ENCODE results near the gene RGS12.

Gene RGS12

GRCh38 chr4:3310301-3311094 lies 17.7 kb downstream of the RGS12 start:
- no peak for DNase-seq (ENCODE audit: low spot score)

DNA sequence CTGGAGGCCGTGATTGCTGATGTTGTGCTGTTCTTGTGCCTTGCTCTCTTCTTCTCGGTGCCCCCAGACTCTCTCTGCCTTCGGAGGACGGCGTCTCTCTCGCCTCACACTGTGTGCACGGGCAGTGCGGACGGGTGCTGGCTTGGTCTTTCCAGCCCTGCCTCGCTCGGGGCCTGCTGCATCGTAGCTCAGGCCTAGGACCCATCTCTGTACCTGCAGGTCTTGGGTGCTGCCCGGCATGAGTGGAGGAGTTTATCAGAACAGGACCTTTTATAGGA lies 18.2 kb downstream of the RGS12 start:
- no peak for DNase-seq (ENCODE audit: low spot score)

DNA sequence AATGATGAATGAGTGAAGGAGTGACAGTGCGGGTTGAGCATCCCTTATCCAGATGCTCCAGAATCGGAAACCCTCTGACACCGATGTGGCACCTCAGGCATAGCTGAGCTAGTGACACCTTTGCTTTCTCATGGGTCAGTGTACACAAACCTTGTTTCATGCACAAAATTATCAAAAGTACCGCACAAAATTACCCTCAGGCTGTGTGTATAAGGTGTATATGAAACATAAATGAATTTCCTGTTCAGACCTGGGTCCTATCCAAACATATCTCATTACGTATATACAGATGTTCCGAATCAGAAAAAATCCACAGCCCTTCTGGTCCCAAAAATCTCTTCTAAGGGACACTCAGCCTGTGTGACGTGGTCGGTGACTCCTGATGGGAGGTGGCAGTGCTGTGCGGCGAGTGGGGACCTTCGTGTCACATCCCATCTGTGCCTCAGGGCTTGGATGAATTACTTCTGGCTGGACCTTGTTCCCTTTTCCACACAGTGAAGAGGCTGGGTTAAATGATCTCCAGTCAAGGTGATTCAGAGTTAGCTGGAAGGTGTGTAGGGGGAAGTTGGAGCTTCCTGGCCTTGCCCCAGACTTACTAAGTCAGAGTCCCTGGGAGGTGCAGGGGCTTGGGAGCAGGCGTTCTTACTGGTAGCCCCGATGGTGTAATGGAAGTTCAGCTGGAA lies 18.8 kb downstream of the RGS12 start:
- no peak for DNase-seq (ENCODE audit: low spot score)

DNA sequence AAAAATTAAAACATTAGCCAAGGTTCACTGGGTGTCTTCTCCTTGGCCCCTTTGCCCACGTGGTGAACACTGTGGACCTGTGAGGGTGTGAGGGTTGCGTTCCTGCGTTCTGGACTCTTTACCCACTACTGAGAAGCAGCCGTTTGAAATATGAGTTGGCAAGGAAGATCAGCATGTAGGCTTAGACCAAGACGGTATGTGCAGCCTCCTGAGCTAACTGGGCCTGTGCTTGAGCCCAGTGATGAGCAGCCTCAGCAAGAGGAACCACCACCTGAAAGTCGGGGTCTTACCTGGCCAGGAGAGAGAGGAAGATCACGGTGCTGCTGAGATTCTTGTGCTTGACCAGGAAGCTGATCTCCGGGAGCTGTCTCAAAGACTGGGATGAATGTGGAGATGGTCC lies 19.5 kb downstream of the RGS12 start:
- no peak for DNase-seq (ENCODE audit: low spot score)

- no peak for DNase-seq (ENCODE audit: low spot score)
Observed at GRCh38 chr4:3313139-3313538, 20.3 kb downstream of the RGS12 start.

DNA sequence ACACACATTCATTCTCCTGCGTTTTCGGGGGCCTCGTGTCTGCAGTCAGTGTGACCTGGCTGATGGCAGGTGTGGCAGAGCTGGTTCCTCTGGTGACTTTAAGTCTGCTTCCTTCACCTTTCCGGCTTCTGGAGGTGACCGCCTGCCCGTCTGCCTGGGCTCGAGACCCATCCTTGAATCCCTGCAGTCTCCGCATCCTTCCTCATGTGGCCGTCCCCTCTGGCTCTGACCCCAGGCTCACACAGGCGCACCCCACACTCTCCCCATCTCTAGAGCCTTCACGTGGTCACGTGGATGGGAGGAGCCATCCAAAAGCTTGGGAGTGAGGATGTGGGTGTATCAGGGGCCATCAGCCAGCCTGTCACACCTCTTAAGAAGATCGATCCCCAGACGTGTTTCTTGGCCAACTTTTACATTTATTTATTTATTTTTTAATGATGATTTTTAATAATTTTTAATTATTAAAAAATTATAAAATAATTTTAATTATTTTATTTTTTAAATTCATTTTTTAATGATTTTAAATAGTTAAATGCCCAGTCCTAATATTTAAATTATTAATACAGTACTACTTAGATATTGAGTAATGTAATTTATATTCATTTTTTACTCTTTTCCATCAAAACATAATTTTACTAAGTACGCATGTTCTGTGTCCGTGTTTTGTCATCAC lies 20.9 kb downstream of the RGS12 start:
- DNase-seq (ENCODE audit: low spot score), result no peak

DNA sequence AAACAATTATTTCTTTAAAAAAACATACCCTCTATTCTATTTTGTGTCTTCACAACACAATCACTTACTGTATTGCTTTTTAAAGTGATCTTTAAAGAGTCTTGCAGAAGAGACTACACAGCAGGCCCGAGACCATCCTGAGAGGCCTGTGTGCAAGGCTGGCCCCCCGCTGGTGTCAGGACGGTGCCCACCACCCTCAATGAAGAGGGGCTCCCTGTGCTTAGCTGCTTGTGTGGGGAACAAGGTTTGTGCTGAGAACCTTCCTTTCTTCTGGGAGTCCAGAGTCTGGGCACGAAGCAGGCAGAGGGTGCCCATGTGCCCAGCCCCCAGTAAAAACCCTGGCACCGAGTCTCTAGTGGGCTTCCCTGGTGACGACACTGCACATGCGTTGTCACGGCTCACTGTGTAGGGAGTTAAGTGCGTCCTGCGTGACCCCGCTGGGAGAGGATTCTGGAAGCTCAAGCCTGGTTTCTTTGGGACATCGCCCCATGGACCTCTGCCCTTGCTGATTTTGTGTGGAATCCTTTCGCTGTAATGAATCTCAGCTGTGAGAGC lies 22.0 kb downstream of the RGS12 start:
- DNase-seq (ENCODE audit: low spot score), result no peak

DNA sequence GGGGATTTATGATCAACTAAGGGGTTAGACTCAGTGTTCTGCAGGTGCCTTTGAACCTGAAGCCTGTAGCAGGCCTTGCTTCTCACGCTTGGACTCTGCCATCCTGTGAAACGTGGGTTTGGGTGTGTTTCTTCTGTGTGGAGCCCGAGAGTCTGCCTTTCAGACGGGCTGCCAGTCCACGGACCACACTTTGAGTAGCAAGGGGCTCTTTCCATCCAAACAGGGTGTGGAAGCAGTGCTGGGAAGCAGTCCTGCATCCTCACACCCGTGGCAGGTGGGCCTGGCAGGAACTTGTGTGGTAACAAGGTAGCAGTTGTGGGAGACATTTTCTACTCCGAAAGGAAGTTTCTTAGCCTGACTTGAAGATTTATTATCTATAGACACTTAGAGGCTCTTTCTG lies 22.7 kb downstream of the RGS12 start:
- no peak for DNase-seq (ENCODE audit: low spot score)

DNA sequence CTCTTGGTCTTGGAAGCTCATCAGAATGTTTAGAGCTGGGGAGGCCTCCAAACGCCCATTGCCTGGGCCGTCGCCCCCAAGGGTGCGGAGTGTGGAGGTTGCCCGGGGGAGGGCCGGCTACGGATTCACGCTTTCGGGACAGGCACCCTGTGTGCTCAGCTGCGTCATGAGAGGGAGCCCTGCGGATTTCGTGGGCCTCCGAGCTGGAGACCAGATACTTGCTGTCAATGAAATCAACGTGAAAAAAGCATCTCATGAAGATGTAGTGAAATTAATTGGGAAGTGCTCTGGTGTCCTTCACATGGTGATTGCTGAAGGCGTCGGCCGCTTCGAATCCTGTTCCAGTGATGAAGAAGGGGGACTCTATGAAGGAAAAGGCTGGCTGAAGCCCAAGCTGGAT lies 23.3 kb downstream of the RGS12 start:
- DNase-seq (ENCODE audit: low spot score), result no peak

DNA sequence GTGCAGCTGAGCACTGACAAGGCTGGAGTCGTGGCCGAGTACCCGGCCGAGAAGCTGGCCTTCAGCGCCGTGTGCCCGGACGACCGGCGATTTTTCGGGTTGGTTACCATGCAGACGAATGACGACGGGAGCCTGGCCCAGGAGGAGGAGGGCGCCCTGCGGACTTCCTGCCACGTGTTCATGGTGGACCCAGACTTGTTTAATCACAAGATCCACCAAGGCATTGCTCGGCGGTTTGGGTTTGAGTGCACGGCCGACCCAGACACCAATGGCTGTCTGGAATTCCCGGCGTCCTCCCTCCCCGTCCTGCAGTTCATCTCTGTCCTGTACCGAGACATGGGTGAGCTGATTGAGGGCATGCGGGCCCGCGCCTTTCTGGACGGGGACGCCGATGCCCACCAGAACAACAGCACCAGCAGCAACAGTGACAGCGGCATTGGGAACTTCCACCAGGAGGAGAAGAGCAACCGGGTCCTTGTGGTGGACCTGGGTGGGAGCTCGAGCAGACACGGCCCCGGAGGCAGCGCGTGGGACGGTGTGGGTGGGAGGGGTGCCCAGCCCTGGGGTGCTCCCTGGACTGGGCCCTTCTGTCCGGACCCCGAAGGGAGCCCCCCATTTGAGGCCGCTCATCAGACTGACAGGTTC lies 24.3 kb downstream of the RGS12 start:
- DNase-seq (ENCODE audit: low spot score), result no peak

DNA sequence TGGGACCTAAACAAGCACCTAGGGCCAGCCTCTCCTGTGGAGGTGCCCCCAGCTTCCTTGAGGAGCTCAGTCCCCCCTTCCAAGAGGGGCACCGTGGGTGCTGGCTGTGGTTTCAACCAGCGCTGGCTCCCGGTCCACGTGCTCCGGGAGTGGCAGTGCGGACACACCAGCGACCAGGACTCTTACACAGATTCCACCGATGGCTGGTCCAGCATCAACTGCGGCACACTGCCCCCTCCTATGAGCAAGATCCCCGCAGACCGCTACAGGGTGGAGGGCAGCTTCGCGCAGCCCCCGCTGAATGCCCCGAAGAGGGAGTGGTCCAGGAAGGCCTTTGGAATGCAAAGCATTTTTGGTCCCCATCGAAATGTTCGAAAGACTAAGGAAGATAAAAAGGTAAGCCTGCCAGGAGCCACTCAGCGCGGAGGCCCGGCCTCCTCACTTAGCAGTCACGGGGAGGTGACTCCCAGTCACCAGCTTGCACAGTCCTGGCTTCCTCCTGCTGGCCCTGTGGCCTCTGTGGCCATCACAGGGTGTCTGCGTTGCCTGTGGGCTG lies 24.9 kb downstream of the RGS12 start:
- no peak for DNase-seq (ENCODE audit: low spot score)

DNA sequence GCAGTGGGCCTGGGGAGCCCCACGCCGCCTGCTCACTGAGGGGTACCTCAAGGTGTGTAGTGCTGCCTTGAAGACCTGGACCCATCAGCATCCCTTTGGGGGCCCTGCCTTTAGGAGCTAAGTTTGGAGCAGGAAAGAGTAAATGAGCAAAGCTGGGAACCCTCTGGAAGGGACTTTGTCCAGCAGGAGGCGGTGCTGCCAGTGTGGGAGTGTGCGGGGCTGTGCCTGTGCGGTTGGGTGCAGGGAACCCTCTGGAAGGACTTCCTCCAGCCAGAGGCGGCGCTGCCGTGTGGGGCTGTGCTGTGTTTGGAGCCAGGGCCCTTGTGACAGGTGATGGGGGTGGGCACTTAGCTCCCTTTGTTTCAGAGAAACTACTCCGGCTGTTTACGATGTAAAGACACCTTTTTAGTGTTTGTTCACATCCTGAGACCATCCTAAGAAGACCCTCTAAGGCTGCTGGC lies 25.8 kb downstream of the RGS12 start:
- DNase-seq (ENCODE audit: low spot score), result no peak

- DNase-seq (ENCODE audit: low spot score), result no peak
Observed at GRCh38 chr4:3320361-3321023, 27.7 kb downstream of the RGS12 start.

GRCh38 chr4:3321295-3321889 lies 28.6 kb downstream of the RGS12 start:
- no peak for DNase-seq (ENCODE audit: low spot score)

DNA sequence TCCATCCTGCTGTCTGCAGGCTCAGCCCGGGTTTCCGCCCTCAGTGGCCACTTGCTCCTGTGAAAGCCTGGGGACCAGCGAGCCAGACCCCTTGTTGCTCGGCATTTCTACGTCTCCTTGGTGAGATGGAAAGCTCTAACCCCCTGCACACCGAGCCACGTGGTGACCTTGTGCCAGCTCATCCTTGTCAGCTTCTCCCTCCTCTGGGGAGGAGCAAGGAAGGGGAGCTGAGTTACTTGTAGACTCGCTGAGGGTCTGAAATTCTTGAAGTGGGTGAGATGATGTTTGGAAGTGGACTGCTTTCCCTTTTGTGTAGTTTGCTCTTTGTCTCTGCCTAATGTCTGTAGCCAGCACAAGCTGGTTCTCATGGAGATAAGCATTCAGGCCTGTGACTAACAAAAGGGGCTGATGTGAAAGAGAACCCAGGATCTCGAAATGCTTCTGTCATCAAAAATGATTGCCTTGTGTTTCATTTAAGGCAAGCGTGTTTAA lies 29.3 kb downstream of the RGS12 start:
- no peak for DNase-seq (ENCODE audit: low spot score)

- no peak for DNase-seq (ENCODE audit: low spot score)
Observed at GRCh38 chr4:3323071-3323481, 30.3 kb downstream of the RGS12 start.

GRCh38 chr4:3324093-3324815 lies 31.4 kb downstream of the RGS12 start:
- DNase-seq (ENCODE audit: low spot score), result no peak

- DNase-seq (ENCODE audit: low spot score), result no peak
Observed at GRCh38 chr4:3328814-3329663, 36.2 kb downstream of the RGS12 start.

- DNase-seq (ENCODE audit: low spot score), result no peak
Observed at GRCh38 chr4:3329887-3330286, 37.1 kb downstream of the RGS12 start.

All from COLO829 (cell line).